Lung microvascular endothelial cell (primary cell): Measurements from ENCODE around the gene C2CD2. TPM values are rescaled to one million over a fixed set of nuclear protein-coding genes. Genes with fewer than 3 reads are reported as not detected.
"Not testable (repeated sequence)": the region's sequence is repeated elsewhere in the genome, so short reads cannot be mapped to it uniquely, and the experiment has no call there.

ENCODE experiments used
- DNase-seq, 2 donors: peaks; one replicate each; pipeline versions ENCODE4 v3.0.0 to v3.0.0-alpha.2; 2010; ENCODE audit warnings: low read depth in 2 of 2
- total RNA-seq: library from RNA; depleted of rRNA; stranded (reverse); fragments of >200 nt; gene quantifications from 2 replicates; pipeline ENCODE4 v1.2.1, GENCODE V29; 2014

Gene C2CD2
- total RNA-seq: 18.1 and 34.3 TPM in 2 replicates

DNA sequence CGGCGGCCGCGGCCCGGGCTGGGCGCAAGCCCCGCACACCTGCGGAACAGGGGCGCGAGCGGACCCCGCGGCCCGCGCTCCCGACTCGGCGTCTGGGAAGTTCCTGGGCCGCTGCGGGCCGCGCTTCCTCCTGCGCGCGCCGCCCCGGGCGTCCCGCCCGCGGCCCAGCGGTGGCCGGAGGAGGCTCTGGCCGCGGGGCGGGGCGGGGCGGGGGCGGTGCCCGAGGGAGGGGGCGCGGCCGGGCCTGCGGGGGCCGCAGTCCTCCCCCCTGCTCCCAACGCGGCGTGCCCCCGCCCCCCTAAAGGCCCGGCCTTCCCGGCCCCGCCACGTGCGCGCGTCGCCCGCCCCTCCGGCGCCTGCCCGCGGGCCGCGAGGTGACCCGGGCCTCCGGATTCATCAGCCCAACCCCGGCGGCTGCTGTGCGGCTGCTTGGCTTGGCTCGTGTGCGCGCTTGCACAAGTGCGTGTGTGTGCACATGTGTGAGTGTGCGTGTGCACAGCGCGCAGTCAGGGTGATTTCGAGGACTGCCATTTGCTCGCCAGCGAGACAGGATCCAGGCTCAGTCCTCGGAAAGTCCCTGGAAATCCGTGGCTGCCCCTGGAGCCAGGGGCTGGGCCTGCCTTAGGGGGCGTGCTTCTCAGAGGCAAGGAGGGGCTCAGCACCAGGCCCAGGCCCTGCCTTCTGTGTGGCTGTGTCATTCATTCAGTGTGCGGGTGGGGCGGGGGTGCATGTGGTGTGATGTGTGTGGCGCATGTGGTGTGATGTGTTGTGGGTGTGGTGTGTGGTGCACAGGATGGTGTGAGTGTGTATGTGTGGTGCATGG is at the start of gene C2CD2:
Gene C2CD2, minus strand, starts transcription at position 188 of the 823 bp plus-strand sequence. CDS start 370 bp downstream, outside the sequence.
- DNase-seq: peak; percentile 86 to 91

DNA sequence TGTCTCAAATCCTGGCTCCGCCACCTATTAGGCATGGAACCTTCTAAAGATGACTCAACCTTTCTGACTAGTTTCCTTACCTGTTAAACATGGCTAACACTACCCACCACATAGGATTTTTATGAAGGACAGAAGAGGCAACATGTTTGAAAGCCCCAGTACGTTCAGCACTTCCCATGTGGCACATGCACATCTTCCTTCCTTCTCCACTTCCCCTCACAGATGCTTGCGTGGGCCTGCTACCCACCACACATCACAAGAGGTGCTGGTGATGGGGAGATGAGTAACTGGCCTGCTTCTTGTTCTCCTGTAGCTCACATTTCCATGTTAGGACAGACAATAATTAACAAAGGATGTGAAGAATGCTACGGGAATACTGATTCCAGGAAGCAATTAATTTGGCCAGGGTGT is 49.2 kb upstream of the C2CD2 start:
- DNase-seq: peak in 1 of 2 donors; percentile 32

DNA sequence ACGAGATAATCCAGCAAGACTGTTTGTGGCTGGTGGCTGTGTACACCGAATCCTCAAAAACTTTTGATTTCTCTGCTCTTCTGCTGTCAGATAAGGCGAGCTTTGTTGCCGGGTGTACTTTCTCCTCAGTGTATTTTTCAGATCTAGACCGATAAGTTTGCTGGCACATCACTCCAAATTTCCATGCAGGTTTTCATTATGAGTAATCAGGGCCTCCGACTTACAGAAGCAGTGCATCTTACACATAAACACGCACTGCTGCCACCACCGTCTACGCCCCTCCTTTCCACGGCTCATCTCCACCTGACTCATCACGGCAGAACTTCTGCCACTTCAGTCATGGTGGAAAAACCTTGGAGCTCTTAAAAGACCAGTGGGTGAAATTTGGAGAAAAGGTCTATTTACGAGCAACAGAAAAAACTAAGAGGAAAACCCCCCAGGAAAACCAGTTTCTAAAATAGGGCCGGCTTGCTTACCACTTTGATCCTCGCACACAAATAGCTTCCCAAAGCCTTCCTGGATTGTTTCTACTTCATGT is 48.7 kb upstream of the C2CD2 start:
- DNase-seq: peak in 1 of 2 donors; percentile 78

DNA sequence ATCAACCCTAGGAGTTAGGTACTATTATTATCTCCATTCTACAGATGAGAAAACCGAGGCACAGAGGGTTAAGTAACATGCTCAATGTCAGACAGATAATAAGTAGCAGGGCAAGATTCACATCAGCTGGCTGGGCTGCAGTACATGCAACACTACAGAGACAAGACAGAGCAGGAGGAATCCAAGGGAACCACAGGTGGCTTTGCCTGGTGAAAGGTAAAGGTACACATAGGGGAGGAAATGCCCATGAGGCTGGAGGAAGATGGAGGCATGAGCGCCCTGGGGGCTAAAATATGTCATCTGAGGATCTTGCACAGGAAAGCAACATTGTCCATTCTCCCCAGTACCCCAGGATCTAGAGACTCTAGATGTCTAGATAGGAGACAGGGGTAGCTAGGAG is 48.0 kb upstream of the C2CD2 start:
- no peak for DNase-seq

DNA sequence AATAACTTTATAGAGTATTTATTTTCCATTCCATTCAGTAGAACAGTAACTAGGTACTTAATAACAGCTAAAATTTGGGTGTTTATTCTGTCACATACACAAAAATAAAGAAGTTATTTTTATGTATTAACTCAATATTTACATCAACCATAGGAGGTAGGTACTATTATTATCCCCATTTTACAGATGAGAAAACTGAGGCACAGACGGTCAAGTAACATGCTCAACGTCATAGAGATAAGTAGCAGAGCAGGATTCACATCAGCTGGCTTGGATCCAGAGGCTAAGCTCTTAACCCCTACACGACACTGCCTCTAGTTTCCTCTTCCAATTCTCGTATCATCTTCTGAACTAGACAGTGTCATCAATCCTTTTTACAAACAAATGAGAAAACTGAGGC is 47.1 kb upstream of the C2CD2 start:
- DNase-seq: no peak

DNA sequence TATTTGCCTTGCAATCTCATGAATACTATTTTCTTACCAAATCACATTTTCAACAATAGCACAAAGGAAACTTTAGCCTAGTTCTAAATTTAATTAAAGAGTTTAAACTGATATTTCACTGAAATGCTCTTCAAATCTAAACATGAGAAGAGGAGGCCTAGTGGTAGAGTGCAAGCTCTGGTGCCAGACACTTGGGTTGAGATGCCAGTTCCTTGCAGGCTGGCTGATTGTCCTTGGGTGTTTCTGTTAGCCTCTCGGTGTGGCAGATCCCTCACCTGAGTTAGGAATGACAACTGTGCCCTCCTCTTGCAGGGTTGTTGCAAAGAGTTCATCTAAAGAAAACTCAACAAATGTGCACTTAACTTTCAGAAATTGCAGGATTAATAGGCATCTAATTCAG is 43.8 kb upstream of the C2CD2 start:
- DNase-seq: no peak

DNA sequence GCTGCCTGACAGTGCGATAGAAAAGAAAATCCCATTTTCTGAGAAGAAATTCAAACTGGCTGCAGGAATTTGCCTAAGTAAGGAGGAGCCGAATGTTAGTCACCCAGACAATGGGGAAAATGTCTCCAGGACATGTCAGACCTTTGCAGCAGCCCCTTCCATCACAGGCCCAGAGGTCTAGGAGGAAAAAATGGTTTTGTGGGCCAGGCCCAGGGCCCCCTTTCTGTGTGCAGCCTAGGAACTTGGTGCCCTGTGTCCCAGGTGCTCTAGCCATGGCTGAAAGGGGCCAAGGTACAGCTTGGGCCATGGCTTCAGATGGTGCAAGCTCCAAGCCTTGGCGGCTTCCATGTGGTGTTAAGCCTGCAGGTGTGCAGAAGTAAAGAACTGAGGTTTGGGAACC is 41.8 kb upstream of the C2CD2 start:
- DNase-seq: no peak

DNA sequence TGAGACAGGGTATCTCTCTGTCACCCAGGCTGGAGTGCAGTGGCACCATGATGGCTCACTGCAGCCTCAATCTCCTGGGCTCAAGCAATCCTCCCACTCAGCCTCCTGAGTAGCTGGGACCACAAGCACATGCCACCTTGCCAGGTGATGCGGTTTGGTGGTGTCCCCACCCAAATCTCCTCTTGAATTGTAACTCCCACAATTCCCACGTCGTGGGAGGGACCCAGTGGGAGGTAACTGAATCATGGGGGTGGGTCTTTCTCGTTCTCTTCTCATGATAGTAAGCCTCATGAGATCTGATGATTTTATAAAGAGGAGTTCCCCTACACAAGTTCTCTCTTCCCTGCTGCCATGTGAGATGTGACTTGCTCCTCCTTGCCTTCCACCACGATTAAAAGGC is 40.8 kb upstream of the C2CD2 start:
- not testable (repeated sequence) for DNase-seq

DNA sequence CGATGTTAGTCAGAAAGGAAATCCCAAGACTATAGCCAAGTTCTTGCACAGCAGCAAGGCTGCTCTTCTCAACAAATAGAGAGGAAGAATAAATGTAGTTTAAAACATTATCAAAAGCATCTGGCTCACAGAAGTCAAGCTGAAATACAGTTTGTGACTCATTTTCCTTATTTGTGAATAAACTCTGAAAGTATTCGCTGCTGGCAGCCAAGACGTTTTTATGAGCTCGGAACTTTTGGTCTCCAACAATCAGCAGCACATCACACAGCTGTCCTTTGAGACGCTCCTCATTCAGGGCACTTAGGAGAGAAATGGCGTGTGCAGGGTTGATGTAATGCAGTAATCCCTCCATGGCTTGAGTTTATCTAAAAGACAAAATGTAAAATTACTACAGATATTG is 39.9 kb upstream of the C2CD2 start:
- peak in 1 of 2 donors; percentile 70 for DNase-seq

DNA sequence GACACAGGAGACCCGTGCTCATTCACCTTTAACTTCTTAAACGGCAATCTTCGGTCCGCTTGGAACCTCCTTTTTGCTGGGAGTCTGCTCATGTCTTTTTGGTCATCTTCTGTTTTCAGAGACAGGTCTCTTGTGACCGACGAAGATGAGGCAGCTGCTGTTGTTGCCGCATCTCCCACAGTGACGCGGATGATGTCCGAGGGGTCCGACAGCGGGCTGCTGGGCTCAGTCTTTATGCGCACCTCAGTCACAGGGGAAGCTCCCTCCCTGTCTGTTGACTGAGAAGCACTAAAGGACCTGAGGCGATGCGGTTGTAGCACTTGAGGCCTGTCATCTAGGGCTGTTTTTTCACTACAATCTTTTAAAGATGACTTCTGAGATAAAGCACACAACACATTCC is 38.8 kb upstream of the C2CD2 start:
- DNase-seq: no peak

DNA sequence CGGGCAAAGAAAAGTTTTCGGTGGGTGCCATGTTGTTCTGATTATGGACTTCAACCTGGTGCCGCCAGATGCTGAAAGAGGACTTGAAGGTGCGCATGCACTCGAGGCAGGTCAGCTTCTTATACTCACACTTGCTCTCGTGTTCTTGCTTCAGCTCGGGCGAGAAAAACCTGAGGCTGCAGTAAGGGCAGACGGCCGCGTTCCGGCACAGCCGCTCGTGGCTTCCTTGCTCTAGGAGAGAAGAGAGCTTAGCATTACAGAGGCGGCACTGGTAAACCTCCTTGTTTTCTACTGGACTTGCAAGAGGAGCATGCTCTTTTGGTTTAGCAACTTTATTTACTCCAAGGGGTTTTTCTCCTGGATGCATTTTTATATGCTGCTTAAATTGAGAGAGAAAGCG is 37.8 kb upstream of the C2CD2 start:
- DNase-seq: no peak

DNA sequence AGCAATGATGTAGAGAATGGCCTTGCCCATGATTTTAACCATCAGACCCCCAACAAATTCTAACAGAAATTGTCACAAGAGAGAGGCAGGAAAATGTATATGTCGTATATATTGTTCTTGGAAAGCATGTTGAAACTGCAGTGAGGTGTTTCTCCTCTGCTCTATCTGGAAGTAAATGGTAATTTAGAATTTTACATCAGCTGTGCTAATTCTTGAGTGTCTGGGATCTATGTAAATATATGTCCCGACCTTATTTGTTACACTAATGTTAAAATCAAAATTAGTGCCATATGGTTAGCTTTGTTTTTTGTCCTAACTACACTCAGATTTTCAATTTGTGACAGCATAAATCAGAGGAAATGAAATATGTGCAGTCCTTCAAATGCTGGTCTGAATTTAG is 35.9 kb upstream of the C2CD2 start:
- DNase-seq: no peak

DNA sequence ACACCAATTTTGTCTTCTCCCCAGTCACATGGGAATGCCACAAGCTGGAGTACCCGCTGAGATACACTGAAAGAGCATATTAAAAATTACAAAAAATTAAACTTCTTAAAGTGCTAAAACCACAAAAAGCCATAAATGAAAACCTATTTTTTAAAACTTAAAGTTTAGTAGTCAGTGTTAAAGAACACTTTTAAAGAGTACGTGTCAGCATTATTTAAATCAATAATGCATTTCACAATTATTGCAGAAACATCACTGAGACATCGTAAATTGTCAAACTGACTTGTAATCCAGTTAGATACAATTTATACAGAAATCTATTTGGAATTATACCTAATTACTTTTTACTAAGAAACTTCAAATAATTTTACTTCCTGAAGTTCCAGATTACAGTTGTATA is 33.5 kb upstream of the C2CD2 start:
- no peak for DNase-seq

DNA sequence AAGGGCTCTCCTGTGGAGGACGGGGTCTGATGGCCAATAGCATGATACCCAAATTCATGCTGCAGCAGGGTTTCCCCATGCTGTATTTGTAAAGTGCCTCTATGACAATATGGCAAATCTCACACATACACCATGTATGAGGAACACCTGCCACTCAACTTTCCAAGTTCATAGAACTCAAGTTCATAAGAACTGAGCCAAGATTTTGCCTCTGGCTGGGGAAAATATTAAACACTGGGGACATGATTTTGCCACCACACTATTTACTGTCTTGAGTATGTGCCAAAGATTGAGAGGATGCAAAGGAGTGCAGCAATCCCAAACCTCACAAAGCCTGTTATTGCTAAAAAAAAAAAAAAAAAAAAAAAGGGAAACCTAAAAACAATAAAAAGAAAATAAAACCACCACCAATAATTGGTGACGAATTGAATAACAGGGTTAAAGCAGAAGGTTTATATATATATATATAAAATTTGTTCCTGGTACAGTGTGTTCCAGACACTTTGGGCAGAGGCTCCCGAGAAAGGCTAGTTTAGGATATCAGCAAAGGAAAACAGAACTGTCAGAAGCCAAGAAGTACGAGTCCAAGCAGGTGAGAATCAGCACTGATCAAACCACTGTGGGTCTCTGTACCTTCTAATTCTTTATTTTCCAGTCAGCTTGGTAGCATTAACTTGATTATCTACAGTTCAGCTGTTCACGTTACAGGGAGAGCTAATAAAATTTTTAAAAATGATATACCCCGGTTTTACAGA is 32.0 kb upstream of the C2CD2 start:
- no peak for DNase-seq

DNA sequence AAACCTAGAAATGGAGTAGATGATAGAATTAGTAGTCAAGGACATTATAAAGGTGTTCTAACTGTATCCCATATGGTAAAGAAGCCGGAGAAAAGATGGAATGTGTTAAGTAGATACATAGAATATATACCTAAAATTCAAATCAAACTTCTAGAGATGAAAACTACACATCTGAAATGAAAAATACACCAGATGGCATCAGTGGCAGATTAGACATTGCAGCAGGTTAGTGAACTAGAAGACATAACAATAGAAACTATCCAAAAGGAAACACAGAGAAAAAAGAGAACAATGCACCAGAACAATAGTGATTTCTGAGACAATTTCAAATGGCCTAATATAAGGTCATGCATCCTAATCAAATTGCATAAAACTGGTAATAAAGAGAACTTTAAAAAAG is 29.4 kb upstream of the C2CD2 start:
- no peak for DNase-seq

DNA sequence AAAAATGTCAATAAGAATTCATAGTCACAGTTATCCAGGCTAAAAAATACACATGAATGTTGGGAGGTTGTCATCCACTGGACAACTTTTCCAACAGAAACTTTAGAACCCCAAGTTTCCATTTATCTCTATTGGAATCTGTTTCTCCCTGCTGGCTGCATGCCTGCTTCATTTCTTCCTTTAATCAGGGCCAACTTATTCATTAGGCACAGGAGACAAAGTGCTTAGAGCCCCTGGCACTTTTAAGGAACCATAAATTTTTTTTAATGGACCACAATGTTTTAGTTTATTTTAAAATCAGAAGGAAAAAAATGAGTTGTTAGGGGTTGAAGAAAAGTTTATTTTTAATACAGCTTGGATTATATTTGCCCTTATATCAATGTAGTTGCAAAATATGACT is 26.7 kb upstream of the C2CD2 start:
- DNase-seq: no peak

DNA sequence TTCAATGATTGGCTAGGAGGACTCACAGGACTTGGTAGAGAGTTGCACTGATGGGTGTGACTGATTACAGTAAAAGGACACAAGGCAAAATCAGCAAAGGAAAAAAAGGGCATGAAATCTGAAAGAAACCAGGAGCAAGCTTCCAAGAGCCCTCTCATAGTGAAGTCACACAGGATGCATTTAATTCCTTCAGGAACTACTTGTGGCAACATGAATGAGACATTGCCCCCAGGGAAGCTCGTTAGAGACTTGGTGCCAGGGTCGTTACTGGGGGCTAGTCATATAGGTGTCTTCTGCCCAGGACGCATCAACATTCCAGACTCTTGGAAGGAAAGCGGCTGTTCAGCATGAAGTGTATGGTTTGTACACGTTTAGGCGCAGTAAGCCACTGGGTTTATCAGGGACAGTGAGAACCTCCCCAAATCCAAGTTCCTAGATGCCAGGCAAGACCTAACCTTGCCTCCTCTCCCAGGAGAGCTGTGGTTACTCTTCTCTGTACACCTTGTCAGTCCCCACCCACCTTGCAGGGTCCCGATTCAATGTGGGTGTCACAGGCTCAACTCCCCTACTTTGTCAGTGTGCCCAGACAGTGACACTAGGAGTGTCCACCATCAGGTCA is 26.0 kb upstream of the C2CD2 start:
- no peak for DNase-seq

DNA sequence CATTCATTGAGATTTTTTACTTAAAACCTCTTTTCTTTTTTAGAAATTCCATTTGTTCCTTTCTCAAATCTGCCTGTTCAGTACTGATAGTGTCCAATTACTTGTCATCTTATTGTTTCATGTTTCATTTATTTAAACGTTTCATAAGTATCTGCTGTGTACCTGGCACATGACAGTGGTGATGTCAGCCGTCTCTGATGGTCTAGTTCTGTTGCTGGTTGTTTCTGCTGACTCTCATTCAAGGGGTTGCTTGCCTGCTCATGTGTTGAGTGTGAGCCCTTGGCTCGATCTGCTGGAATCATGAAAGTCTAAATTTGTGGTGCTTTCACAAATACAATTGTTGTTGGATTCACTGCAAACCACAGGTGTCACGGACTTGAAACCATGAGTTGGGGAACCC is 25.5 kb upstream of the C2CD2 start:
- no peak for DNase-seq

DNA sequence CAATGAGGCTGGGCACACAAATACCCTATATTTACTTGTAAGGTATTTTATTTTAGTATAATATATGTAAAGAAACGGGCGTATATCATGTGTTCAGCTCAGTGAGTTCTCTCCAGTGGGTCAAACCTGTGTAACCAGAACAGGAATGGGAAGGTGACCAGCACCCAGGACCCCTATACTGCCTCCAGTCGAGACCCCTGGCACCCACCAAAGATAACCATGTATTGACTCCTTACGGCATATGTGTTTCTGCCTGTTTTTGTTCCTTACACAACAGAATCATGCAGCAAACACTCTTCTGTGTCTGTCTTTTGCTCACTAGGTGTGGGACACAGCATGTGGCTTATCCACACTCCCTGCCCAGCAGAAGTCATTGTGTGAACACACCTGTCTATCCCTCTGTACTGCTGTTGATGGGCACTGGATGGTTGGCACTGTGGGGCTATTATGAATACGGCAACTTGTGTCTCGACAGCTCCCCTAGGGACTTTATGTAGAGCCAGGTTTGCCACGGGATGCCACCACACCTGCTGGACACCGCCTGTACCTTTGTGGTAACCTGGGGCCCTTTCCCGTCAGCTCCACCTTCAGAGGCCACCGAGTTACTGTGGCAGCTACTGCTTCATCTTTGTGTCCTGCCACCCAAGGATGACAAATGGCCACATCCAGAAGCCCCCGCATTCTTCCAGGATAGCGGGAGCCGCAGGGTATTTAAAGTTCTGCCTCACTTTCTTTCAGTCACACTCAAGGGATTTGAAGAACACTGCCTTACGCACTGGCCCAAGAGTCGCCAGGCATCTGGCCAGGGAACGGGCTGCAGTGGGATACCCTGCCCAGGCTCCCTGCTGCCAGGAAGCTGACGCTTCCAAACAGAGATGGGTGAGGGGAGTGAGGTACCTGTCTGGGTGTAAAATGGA is 23.5 kb upstream of the C2CD2 start:
- no peak for DNase-seq

DNA sequence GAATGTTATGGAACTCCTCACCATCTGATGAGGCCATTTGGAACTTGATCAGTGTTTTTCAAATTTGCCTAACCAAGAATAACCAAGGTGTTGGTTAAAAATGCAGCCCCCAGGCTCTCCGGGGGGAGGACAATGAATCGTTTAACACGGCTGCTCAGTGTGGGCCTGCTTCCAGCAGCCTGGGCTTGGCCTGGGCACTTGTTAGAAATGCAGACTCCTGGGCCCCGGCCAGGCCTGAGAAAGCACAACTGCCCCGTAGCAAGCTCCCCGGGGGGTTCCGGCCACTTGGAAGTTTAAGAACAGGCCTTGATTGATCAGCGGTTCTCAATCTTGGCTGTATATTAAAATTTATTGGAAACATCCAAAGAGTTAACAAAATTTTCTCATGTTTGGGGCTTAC is 22.8 kb upstream of the C2CD2 start:
- no peak for DNase-seq
